ENCODE measurements around the gene FNDC11. TPM values are rescaled to one million over a fixed set of nuclear protein-coding genes. Genes with fewer than 3 reads are reported as not detected.

FNDC11 gene
- total RNA-seq, 1 experiment from 2014 or later, result 2.5 TPM

DNA sequence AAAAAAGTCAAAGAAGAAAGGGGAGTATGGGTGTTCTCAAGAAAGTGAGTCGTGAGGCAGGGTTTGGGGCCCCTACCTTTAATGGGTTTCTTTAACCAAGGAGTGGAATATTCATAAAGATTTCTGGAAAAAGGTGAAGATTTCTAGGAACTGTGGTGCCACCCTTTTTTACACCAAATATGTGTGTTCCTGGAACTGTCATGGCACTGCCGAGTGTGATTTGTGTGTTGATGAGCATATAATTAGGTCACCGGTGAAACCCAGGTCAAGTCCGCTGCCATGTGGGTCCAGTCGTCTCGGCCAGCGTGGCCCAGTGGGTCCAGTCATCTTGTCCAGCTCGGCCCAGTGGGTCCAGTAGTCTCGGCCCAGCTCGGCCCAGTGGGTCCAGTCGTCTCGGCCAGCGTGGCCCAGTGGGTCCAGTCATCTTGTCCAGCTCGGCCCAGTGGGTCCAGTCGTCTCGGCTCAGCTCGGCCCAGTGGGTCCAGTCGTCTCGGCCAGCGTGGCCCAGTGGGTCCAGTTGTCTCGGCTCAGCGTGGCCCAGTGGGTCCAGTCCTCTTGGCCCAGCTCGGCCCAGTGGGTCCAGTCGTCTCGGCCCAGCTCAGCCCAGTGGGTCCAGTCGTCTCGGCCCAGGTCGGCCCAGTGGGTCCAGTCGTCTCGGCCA, 46.7 kb upstream of the FNDC11 start:
- H3K27ac Mint-ChIP-seq, result no peak overlapping the region
- no peak overlapping the region for H3K56ac ChIP-seq (ENCODE audit: insufficient read length, low read depth, low read length)
- H2BK5ac ChIP-seq (ENCODE audit: insufficient read length, low read length), result no peak overlapping the region
- H3K9ac ChIP-seq (ENCODE audit: extremely low read depth, insufficient read length, low read length), result no peak overlapping the region
- H3K4me2 ChIP-seq (ENCODE audit: insufficient read depth, insufficient read length, low read length), result no peak overlapping the region
- no peak overlapping the region for H3K27ac ChIP-seq (ENCODE audit: insufficient read length, low read depth, low read length)
- H3K9me3 ChIP-seq (ENCODE audit: control insufficient read depth, low read depth, low read length), result no peaks in the 10 kb centered on the region
- peaks cover 0 to 27% (median 0%) of the 10 kb centered on the region in 3 experiments; a peak in 3 of 7 replicates for H3K36me3 Mint-ChIP-seq (ENCODE audit: insufficient read depth in 1 of 3, low read depth in 3 of 3)
- DNase-seq, result no peak
- no peaks in the 10 kb centered on the region for H3K79me1 ChIP-seq (ENCODE audit: insufficient read depth, low read depth, low read length, poor library complexity, severe bottlenecking)
- no peaks in the 10 kb centered on the region for H3K4me1 Mint-ChIP-seq
- H3K27me3 Mint-ChIP-seq (ENCODE audit: low read depth), result peaks cover 69% of the 10 kb centered on the region
- H2AFZ ChIP-seq (ENCODE audit: low read length), result no peak overlapping the region
- H3K4ac ChIP-seq (ENCODE audit: low read depth, low read length), result no peak overlapping the region
- H3K27me3 ChIP-seq (ENCODE audit: insufficient read depth, low read length), result no peaks in the 10 kb centered on the region
- no peak overlapping the region for H3K14ac ChIP-seq (ENCODE audit: insufficient read depth, low read length)
- H3K9me3 Mint-ChIP-seq, result peaks cover 13 to 45% of the 10 kb centered on the region in 2 experiments; a peak in 4 of 5 replicates
- H4K20me1 ChIP-seq (ENCODE audit: control insufficient read depth, insufficient read depth, insufficient read length), result no peaks in the 10 kb centered on the region
- no peaks in the 10 kb centered on the region for H3K23me2 ChIP-seq (ENCODE audit: insufficient read length, low read depth, low read length, poor library complexity, severe bottlenecking)
- no peaks in the 10 kb centered on the region for H3K4me1 ChIP-seq (ENCODE audit: insufficient read depth, low read length)
- H4K8ac ChIP-seq (replicated peaks; ENCODE audit: insufficient read length, low read depth, low read length), result no peak overlapping the region
- H2BK20ac ChIP-seq (ENCODE audit: low read depth, low read length, poor library complexity, severe bottlenecking), result no peak overlapping the region
- H4K5ac ChIP-seq (ENCODE audit: insufficient read length, low read depth, low read length), result no peak overlapping the region
- H2BK120ac ChIP-seq (ENCODE audit: low read depth, low read length, poor library complexity, severe bottlenecking), result no peak overlapping the region
- H3K18ac ChIP-seq (ENCODE audit: insufficient read length, low read depth, low read length), result no peak overlapping the region
- H3T11ph ChIP-seq (ENCODE audit: low read length), result no peak overlapping the region
- H4K91ac ChIP-seq (ENCODE audit: insufficient read length, low read depth, low read length), result no peak overlapping the region
- H3K23ac ChIP-seq (ENCODE audit: insufficient read length, low read depth, low read length), result no peak overlapping the region
- H2BK15ac ChIP-seq (ENCODE audit: low read depth, low read length), result no peak overlapping the region
- no peak overlapping the region for H3K4me3 Mint-ChIP-seq
- no CpG with 5 or more reads among the region's 30 CpGs for WGBS (ENCODE audit: extremely low coverage, insufficient read length, low lambda C conversion rate)
- H2AK5ac ChIP-seq (ENCODE audit: insufficient read length, low read length), result no peak overlapping the region
- H3K79me2 ChIP-seq (ENCODE audit: insufficient read depth, low read length), result no peaks in the 10 kb centered on the region
- TF ChIP-seq, protein P1, sequence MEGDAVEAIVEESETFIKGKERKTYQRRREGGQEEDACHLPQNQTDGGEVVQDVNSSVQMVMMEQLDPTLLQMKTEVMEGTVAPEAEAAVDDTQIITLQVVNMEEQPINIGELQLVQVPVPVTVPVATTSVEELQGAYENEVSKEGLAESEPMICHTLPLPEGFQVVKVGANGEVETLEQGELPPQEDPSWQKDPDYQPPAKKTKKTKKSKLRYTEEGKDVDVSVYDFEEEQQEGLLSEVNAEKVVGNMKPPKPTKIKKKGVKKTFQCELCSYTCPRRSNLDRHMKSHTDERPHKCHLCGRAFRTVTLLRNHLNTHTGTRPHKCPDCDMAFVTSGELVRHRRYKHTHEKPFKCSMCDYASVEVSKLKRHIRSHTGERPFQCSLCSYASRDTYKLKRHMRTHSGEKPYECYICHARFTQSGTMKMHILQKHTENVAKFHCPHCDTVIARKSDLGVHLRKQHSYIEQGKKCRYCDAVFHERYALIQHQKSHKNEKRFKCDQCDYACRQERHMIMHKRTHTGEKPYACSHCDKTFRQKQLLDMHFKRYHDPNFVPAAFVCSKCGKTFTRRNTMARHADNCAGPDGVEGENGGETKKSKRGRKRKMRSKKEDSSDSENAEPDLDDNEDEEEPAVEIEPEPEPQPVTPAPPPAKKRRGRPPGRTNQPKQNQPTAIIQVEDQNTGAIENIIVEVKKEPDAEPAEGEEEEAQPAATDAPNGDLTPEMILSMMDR (conservative IDR thresholded peaks at IDR 0.05), result no peak
- no peak overlapping the region for H2BK12ac ChIP-seq (ENCODE audit: insufficient read length, low read depth, low read length)
